GM12801 (cell line): ENCODE measurements around the gene URM1.

Source experiments
- CTCF ChIP-seq: IDR thresholded peaks from one replicate; pipeline ENCODE4 v1.5.1; 2011; ENCODE audit warnings: control low read depth; ENCODE audit not compliant: insufficient read length; ENCODE audit errors: extremely low read depth

URM1 gene

DNA sequence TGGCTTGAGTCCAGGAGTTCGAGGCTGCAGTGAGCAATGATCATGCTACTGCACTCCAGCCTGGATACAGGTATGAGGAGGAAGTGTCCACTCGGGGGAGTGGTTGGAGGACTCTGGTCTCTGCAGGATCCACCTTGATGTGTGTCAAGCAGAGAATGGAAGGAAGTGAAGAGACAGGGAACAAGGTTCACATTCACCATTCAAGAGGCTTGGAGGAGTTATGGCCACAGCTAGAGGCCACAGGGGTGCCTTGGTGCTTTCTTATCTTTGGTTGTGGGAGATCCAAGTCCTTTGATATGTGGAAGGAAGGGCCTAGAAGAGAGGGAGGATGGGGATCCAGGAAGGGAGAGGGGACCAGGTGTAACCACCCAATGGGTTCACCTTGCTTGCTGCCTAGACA, 44.1 kb downstream of the URM1 start:
- no peak for TF ChIP-seq CTCF

DNA sequence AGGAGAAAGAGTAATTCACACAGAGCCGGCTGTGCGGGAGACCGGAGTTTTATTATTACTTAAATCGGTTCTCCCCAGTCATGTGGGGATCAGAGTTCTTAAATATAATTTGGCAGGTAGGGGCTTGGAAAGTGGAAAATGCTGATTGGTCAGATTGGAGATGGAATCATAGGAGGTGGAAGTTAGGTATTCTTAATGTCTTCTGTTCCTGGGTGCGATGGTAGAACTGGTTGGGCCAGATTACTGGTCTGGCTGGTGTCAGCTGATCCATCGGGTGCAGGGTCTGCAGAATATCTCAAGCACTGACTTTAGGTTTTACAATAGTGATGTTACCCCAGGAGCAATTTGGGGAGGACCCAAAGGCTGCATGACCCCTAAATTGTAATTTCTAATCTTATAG, 44.8 kb downstream of the URM1 start:
- TF ChIP-seq CTCF, result no peak

GRCh38 chr9:128416432-128417019, 45.4 kb downstream of the URM1 start:
- TF ChIP-seq CTCF, result no peak

DNA sequence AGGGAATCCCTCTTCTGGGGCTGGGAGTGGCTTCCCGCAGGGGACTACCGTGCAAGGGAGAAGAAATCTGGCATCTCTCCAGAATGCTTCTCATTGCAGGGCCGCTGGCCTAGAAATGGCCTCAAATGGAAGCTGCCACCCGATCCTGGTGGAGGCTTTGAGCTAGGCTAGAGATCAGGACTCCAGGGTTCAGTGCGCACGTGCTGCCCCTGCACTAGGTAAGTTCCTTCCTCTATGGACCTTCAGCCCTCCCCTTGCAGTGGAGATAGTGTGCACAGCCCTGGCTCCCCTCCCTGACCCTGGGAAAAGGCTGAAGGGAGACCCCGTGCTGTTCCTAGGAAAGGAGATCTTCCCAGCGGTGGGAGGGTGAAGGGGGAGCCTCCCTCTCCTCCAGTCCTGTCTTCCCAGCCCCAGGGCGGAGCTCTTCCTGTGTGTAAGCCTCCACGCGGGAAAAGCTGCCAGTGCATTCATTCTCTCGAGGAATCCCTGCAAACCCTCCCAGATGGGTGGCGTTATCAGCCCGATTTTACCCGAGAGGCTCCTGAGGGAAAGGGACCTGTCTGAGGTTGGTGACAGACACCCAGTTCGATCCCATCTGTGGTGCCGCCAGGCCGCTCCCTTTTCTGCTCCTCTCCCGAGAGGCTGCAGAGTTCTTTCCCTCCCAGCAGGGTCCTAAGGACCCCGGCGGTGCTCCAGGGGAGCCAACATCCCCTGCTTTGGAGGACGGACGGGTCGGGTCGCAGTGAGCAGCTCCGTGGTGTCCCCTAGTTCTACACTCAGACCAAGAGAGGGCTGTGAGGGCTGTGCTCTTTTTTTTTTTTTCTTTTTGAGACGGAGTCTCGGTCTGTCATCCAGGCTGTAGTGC, 48.1 kb downstream of the URM1 start:
- TF ChIP-seq CTCF, result no peak

DNA sequence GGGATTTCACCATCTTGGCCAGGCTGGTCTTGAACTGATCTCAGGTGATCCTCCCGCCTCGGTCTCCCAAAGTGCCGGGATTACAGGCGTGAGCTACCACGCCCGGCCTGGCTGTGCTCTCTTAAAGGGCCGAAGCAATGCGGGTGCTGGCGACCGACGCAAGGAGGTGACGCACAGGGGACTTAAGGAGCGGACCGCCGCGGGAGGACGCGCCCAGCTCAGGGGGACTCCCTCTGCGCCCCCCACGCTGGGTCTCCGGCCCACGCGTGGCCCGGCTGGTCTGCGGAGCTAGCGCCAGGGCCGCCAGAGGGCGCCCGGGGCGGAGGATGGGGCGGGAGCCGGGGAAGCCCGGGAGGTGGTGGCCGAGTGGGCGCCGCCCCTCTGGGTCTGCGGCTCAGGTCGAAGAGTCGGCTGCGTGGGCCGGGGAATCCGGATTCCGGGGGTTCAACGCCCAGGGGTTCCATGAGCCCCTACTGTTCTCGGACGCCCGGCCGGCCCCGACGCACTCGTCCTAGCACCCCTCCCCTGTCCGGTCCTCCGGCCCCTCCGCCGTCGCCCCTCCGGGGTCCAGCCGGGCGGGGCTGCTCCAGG, 49.0 kb downstream of the URM1 start:
- no peak for TF ChIP-seq CTCF

DNA sequence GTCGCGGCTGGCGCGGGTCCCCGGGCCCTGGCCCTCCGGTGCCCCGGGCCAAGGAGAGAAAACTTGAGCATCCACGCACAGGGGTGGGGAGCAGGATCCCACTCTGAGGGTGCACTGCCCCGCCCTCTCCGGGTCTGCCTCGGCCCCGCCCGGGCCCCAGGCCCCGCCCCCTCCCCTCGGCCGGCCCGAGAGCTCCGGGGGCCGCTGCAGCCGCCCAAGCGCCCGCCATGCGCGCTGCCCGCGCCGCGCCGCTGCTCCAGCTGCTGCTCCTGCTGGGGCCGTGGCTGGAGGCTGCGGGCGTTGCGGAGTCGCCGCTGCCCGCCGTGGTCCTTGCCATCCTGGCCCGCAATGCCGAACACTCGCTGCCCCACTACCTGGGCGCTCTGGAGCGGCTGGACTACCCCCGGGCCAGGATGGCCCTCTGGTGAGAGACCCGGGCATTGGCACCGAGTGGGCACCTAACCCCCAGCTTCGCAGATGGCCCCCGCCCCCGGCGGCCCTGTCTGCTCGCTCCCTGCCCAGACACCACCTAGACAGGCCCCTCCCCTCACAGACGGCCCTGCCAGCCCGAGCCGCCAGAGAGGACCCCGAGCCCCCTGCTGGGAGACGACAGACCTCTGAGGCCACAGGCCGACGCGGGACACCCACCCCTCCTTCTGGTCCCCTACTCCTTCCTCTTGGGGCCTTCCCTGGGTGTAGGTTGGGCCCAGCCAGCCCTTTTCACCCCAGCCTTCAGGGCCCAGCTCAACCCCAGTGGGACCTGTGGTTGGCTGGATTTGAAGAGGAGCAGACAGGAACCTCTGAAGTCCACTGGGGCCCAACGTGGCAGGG, 49.7 kb downstream of the URM1 start, which contains the start of gene CERCAM:
CERCAM (plus strand) TSS at position 207 of the 831 bp plus-strand sequence; CDS start at position 228, 21 bp downstream.
- TF ChIP-seq CTCF, result no peak
